Right atrium auricular region (tissue), 2 donors: ENCODE data around the gene DSG2. TPM values are rescaled to one million over a fixed set of nuclear protein-coding genes. Genes with fewer than 3 reads are reported as not detected.

Experiments used
- DNase-seq: peaks from one replicate; pipeline ENCODE4 v3.0.0-alpha.2; 2019; ENCODE audit warnings: low spot score
- H3K27ac ChIP-seq, 2 donors: fragments of 200-600 bp; sonication (generic); 1 replicate in 1 of 2; 2 replicates in 1 of 2; pipeline ENCODE4 v1.5.1; 2016 to 2019
- H3K27me3 ChIP-seq, 2 donors: fragments of 200-600 bp; sonication (generic); one replicate each; pipeline versions ENCODE4 v1.5.1 to v1.6.0; 2017 to 2019
- H3K36me3 ChIP-seq: fragments of 200-600 bp; sonication (generic); one replicate; pipeline ENCODE4 v1.5.1; 2016
- H3K4me1 ChIP-seq, 2 donors: fragments of 200-600 bp; sonication (generic); one replicate each; pipeline versions ENCODE4 v1.5.1 to v1.6.0; 2017 to 2019
- H3K4me3 ChIP-seq, 2 donors: fragments of 200-600 bp; sonication (generic); 1 replicate in 1 of 2; 2 replicates in 1 of 2; pipeline ENCODE4 v1.5.1; 2017 to 2019; ENCODE audit warnings: mild to moderate bottlenecking in 1 of 2, moderate library complexity in 1 of 2
- H3K9me3 ChIP-seq, 2 donors: fragments of 200-600 bp; sonication (generic); one replicate each; pipeline ENCODE4 v1.5.1; 2019
- total RNA-seq, 2 donors: library from RNA; depleted of rRNA; stranded (reverse); fragments of >200 nt; gene quantifications; one replicate each; pipeline ENCODE4 v1.1.0, GENCODE V29; 2016
- TF ChIP-seq, protein P1 (sequence below), 2 donors: fragments of 200-600 bp; sonication (generic); IDR thresholded peaks; one replicate each; pipeline ENCODE4 v1.5.1; 2019; ENCODE audit warnings: antibody characterized with exemption in 2 of 2

DSG2 gene
- total RNA-seq, 2 donors from 2014 or later = 64.4 to 72.7 TPM

- Histone ChIP-seq H3K27ac (no peak overlapping the region), H3K4me3 (no peak overlapping the region), H3K36me3 (no peaks in the 10 kb centered on the region), H3K4me1 (peaks cover 0 to 4% of the 10 kb centered on the region in 2 donors), H3K27me3 (no peaks in the 10 kb centered on the region), H3K9me3 (no peaks in the 10 kb centered on the region)
- no peak for DNase-seq
- TF ChIP-seq, protein P1, sequence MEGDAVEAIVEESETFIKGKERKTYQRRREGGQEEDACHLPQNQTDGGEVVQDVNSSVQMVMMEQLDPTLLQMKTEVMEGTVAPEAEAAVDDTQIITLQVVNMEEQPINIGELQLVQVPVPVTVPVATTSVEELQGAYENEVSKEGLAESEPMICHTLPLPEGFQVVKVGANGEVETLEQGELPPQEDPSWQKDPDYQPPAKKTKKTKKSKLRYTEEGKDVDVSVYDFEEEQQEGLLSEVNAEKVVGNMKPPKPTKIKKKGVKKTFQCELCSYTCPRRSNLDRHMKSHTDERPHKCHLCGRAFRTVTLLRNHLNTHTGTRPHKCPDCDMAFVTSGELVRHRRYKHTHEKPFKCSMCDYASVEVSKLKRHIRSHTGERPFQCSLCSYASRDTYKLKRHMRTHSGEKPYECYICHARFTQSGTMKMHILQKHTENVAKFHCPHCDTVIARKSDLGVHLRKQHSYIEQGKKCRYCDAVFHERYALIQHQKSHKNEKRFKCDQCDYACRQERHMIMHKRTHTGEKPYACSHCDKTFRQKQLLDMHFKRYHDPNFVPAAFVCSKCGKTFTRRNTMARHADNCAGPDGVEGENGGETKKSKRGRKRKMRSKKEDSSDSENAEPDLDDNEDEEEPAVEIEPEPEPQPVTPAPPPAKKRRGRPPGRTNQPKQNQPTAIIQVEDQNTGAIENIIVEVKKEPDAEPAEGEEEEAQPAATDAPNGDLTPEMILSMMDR (IDR thresholded peaks at IDR 0.05) = no peak
These were observed 64.7 kb downstream of the DSG2 start for GRCh38 chr18:31562726-31563125.

DNA sequence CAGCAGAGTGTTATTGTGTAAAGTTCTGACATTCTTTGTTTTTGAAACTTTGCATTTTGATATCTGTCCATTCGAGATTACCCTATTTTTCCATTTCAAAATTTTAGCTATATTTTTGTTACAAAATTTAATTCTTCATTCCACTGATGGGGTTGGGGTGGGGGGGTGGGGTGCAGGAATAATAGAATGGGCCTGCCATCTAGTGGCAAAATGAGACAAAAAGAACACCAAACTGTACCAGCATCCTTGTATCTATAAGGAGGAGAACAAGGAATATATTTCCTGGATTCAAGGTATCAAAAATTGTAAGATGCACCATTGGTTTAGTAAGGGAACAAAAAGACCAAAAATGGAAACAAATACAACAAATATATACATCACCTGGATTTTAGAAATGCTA is 65.8 kb downstream of the DSG2 start:
- Histone ChIP-seq H3K4me1 (peaks cover 0 to 4% of the 10 kb centered on the region in 2 donors), H3K27ac (no peak overlapping the region), H3K4me3 (no peak overlapping the region), H3K27me3 (no peaks in the 10 kb centered on the region), H3K36me3 (no peaks in the 10 kb centered on the region), H3K9me3 (no peaks in the 10 kb centered on the region)
- no peak for DNase-seq
- TF ChIP-seq, protein P1 (IDR thresholded peaks at IDR 0.05) = peak in 1 of 2 donors; percentile 42

DNA sequence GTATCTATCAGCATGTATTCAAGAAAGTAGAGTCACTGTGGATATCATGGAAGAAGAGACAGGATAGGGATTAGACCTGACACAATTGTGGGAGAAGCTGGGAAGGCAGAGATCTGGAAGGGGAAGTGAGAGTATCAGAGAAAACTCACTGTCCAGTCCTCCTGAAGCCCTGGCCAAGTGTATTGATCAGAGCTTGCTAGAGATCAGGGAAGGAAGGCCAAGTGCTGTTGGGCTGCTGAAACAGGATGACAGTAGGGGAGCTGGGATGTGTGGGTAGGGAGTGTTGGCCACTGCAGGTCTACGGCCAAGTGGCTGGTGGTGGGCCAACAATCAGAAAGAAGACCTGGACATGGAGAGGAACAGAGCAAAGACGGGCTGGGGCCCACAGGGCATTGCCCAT is 67.4 kb downstream of the DSG2 start:
- H3K27me3 ChIP-seq = no peaks in the 10 kb centered on the region
- no peaks in the 10 kb centered on the region for H3K9me3 ChIP-seq
- DNase-seq = peak; percentile 32
- H3K4me3 ChIP-seq = no peak overlapping the region
- no peaks in the 10 kb centered on the region for H3K36me3 ChIP-seq
- TF ChIP-seq, protein P1 (IDR thresholded peaks at IDR 0.05) = no peak
- no peak overlapping the region for H3K27ac ChIP-seq
- H3K4me1 ChIP-seq = peaks cover 0 to 4% of the 10 kb centered on the region in 2 donors

GRCh38 chr18:31565782-31566512 is 68.0 kb downstream of the DSG2 start:
- DNase-seq = no peak
- Histone ChIP-seq H3K36me3 (no peaks in the 10 kb centered on the region), H3K4me1 (peaks cover 0 to 4% of the 10 kb centered on the region in 2 donors), H3K27ac (no peak overlapping the region), H3K9me3 (no peaks in the 10 kb centered on the region), H3K4me3 (no peak overlapping the region), H3K27me3 (no peaks in the 10 kb centered on the region)
- TF ChIP-seq, protein P1 (IDR thresholded peaks at IDR 0.05) = no peak

DNA sequence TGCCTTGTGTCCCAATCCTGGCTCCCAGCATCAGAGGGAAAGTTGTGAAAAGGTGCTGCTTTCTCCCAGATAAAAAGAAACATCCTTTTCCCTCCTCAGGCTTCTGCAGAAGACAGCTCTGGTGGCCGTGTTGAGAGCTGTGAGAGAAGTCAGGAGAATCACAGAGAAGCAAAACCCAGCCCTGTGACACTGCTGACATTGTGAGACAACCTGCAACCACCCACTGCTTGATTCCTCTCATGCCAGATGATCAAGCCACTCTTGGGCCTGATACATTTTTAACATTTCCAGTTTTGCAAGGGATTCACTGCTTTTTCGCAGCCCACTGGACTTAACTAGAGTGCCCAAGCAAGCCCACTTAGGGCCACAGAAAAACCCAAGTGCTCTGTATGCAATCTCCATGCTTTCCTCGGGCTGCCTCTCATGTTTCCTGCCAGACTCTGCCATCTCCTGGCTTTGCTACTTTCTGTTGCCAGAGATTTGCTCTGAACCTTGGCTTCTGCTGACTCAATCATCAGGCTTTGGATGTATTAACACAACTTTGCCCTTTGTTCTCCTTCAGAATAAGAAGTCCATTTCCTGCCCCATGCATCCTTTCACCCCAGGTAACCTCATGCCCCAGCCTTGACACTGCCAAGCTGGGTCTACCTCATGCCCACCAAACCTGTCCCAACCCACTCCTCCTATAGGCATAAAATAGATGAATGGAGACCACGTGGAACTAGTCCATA is 68.8 kb downstream of the DSG2 start:
- Histone ChIP-seq H3K36me3 (no peaks in the 10 kb centered on the region), H3K4me1 (peaks cover 0 to 4% of the 10 kb centered on the region in 2 donors), H3K9me3 (no peaks in the 10 kb centered on the region), H3K4me3 (no peak overlapping the region), H3K27ac (no peak overlapping the region), H3K27me3 (no peaks in the 10 kb centered on the region)
- TF ChIP-seq, protein P1 (IDR thresholded peaks at IDR 0.05) = no peak
- peak; percentile 16 for DNase-seq
